ENCODE measurements around the gene PDGFB.
A peak's percentile ranks its signal among the peaks of the same experiment; 100 is the strongest.

The PDGFB gene

DNA sequence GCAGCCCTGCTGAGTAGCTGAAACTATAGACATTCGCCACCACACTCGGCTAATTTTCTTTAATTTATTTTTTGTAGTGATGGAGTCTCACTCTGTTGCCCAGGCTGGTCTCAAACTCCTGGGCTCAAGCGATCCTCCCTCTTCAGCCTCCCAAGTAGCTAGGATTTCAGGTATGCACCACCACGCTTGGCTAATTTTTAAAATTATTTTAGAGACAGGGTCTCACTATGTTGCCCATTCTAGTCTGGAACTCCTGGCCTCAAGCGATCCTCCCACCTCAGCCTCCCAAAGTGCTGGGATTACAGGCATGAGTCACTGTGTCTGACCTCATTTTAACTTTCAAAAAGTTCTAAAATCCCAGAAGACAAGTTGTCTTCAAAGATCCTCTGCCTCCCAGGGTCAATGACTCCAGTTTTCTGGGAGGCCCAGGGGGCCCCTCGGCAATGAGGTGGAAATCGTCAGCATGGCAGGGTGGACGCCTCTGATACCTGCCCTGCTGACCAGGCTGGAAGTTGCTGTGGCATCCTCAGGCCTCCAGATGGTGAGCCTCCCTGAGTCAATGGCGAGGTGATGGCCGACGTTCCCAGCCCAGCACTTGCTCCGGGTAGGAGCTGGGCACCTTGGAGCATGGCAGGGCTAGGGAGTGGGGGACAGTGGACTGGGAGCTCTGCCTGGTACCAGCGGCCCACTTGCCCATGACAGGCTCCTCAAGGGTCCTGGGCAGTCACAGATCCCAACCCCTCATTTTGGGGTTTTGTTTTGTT, 43.5 kb upstream of the PDGFB start:
- Histone ChIP-seq H3K4me2 (ENCODE audit: low read length) (no peak overlapping the region), H3K4me3 (ENCODE audit: low read length) (no peak overlapping the region), H3K9ac (ENCODE audit: low read length) (no peak overlapping the region), H3K4me1 (ENCODE audit: low read length) (peaks cover 16% of the 10 kb centered on the region), H3K79me2 (ENCODE audit: low read length) (no peaks in the 10 kb centered on the region), H3K9me3 (ENCODE audit: insufficient read depth, low read length) (no peaks in the 10 kb centered on the region), H4K20me1 (ENCODE audit: insufficient read depth, low read length) (no peaks in the 10 kb centered on the region), H3K27ac (ENCODE audit: low read length) (no peak overlapping the region), H3K27me3 (ENCODE audit: low read depth, low read length) (no peaks in the 10 kb centered on the region), H3K36me3 (replicated peaks; ENCODE audit: low read depth, low read length) (no peaks in the 10 kb centered on the region), H2AFZ (ENCODE audit: low read depth, low read length) (no peak overlapping the region)
- TF ChIP-seq EZH2phosphoT487 (IDR thresholded peaks at IDR 0.05; ENCODE audit: low read depth), result no peak
- TF ChIP-seq, protein P1, sequence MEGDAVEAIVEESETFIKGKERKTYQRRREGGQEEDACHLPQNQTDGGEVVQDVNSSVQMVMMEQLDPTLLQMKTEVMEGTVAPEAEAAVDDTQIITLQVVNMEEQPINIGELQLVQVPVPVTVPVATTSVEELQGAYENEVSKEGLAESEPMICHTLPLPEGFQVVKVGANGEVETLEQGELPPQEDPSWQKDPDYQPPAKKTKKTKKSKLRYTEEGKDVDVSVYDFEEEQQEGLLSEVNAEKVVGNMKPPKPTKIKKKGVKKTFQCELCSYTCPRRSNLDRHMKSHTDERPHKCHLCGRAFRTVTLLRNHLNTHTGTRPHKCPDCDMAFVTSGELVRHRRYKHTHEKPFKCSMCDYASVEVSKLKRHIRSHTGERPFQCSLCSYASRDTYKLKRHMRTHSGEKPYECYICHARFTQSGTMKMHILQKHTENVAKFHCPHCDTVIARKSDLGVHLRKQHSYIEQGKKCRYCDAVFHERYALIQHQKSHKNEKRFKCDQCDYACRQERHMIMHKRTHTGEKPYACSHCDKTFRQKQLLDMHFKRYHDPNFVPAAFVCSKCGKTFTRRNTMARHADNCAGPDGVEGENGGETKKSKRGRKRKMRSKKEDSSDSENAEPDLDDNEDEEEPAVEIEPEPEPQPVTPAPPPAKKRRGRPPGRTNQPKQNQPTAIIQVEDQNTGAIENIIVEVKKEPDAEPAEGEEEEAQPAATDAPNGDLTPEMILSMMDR (IDR thresholded peaks at IDR 0.05; ENCODE audit: low read depth, low read length), result no peak

DNA sequence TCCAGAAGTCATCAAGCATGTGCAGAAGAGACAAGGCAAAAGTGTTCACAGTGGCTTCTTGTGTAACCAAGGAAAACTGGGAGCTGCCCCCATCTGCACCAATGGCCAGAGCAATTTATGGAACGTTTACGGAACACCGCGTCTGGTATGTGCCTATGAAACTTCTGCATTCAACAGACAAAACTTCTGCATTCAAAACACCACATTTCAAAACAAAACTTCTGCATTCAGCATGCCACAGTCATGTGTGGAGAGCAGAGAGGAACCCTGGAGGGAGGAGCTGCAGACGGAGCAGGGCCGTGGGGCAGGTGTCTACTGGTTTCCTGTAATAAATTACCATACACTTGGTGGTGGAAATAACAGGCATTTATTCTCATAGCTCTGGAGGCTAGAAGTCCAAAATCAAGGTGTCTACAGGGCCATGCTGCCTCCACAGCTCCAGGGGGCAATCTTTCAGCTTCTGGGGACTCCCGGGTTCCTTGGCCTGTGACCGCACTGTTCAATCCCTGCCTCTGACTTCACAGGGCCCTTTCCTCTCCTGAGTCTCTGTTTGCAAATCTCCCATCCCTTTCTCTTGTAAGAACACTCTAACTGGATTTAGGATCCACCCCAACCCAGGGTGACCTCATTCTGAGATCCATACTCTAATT, 42.4 kb upstream of the PDGFB start:
- peak overlapping the region; percentile 9 for H3K4me3 ChIP-seq (ENCODE audit: low read length)
- no peaks in the 10 kb centered on the region for H3K27me3 ChIP-seq (ENCODE audit: low read depth, low read length)
- H3K9ac ChIP-seq (ENCODE audit: low read length), result no peak overlapping the region
- H2AFZ ChIP-seq (ENCODE audit: low read depth, low read length), result peak overlapping the region; percentile 63
- no peaks in the 10 kb centered on the region for H4K20me1 ChIP-seq (ENCODE audit: insufficient read depth, low read length)
- TF ChIP-seq EZH2phosphoT487 (IDR thresholded peaks at IDR 0.05; ENCODE audit: low read depth), result no peak
- TF ChIP-seq, protein P1 (IDR thresholded peaks at IDR 0.05; ENCODE audit: low read depth, low read length), result 0 out of 2 replicates have a peak, but pooled peaks have one; percentile 22
- peak overlapping the region; percentile 46 for H3K4me2 ChIP-seq (ENCODE audit: low read length)
- H3K9me3 ChIP-seq (ENCODE audit: insufficient read depth, low read length), result no peaks in the 10 kb centered on the region
- no peaks in the 10 kb centered on the region for H3K79me2 ChIP-seq (ENCODE audit: low read length)
- H3K4me1 ChIP-seq (ENCODE audit: low read length), result peaks cover 27% of the 10 kb centered on the region
- no peaks in the 10 kb centered on the region for H3K36me3 ChIP-seq (replicated peaks; ENCODE audit: low read depth, low read length)
- H3K27ac ChIP-seq (ENCODE audit: low read length), result peak overlapping the region; percentile 36

DNA sequence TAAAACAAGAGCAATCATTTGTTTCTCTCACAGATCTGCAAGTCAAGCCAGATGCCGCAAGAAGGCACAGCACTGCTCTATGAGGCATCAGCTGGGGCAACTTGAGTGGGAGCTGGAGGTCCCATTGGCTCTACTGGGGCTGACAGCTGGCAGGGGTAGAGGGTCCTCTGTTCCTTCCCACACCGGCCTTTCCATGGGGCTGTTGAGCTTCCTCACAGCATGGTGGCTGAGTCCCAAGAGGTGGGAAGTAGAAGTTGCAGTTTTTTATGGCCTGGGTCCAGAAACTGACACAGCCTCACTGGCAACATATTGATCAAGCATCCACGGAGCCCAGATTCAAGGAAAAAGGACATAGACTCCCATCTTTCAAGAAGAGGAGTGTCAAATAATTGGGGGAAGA, 40.2 kb upstream of the PDGFB start:
- Histone ChIP-seq H3K27ac (ENCODE audit: low read length) (no peak overlapping the region), H3K4me2 (ENCODE audit: low read length) (no peak overlapping the region), H3K9me3 (ENCODE audit: insufficient read depth, low read length) (no peaks in the 10 kb centered on the region), H2AFZ (ENCODE audit: low read depth, low read length) (no peak overlapping the region), H3K9ac (ENCODE audit: low read length) (no peak overlapping the region), H3K36me3 (replicated peaks; ENCODE audit: low read depth, low read length) (no peaks in the 10 kb centered on the region), H4K20me1 (ENCODE audit: insufficient read depth, low read length) (no peaks in the 10 kb centered on the region), H3K4me1 (ENCODE audit: low read length) (peaks cover 27% of the 10 kb centered on the region), H3K27me3 (ENCODE audit: low read depth, low read length) (no peaks in the 10 kb centered on the region), H3K79me2 (ENCODE audit: low read length) (no peaks in the 10 kb centered on the region), H3K4me3 (ENCODE audit: low read length) (no peak overlapping the region)
- no peak for TF ChIP-seq EZH2phosphoT487 (IDR thresholded peaks at IDR 0.05; ENCODE audit: low read depth)
- TF ChIP-seq, protein P1 (IDR thresholded peaks at IDR 0.05; ENCODE audit: low read depth, low read length), result no peak

DNA sequence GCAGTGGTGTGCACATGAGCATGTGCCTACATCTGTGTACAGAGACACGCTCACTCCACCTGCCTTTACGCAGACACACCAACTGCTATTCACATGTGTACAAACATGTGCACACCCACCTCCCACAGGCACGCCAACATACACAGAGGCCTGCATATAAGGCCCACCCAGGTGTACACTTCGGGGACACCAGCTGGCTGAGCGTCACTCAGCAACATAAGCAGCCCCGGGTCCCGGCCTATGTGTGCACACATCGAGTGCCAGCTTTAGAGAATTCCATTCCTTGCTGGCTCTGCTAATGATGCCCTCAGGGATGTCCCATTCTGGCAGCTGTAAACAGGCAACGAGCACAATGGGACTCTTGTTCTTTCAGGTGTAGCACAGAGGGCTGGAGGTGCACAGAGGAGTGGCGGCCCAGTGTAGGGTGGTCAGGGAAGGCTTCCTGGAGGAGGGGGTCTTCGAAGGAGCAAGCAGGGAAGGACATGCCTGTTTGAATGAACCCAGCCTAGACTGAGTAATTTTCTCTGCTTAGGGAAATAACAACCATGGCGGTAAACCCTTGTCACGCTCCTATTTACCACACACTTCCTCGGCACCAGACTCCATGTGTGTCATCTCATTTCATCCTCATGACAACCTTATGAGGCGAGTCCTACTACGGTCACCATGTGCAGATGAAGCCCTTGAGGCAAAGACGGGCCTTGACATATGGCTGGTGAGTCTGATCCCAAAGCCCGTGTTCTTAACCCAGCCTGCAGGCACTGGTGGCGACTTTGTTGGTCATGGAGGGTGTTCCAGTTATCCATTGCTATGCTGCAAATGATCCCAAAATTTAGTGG, 39.6 kb upstream of the PDGFB start:
- Histone ChIP-seq H3K4me1 (ENCODE audit: low read length) (peaks cover 27% of the 10 kb centered on the region), H3K4me3 (ENCODE audit: low read length) (no peak overlapping the region), H3K79me2 (ENCODE audit: low read length) (no peaks in the 10 kb centered on the region), H3K36me3 (replicated peaks; ENCODE audit: low read depth, low read length) (no peaks in the 10 kb centered on the region), H3K27me3 (ENCODE audit: low read depth, low read length) (peaks cover 2% of the 10 kb centered on the region; the same call in 1 of the 2 replicates), H4K20me1 (ENCODE audit: insufficient read depth, low read length) (no peaks in the 10 kb centered on the region), H3K27ac (ENCODE audit: low read length) (no peak overlapping the region), H3K9ac (ENCODE audit: low read length) (no peak overlapping the region), H3K4me2 (ENCODE audit: low read length) (no peak overlapping the region), H2AFZ (ENCODE audit: low read depth, low read length) (no peak overlapping the region), H3K9me3 (ENCODE audit: insufficient read depth, low read length) (no peaks in the 10 kb centered on the region)
- TF ChIP-seq, protein P1 (IDR thresholded peaks at IDR 0.05; ENCODE audit: low read depth, low read length), result no peak
- no peak for TF ChIP-seq EZH2phosphoT487 (IDR thresholded peaks at IDR 0.05; ENCODE audit: low read depth)
